KOPT-K1 (cell line): ENCODE measurements around the gene HDAC7.
A peak's percentile ranks its signal among the peaks of the same experiment; 100 is the strongest.

Experiments
- H3K27ac ChIP-seq: fragments of 200-600 bp; sonication (generic); 2 replicates; pipeline ENCODE4 v1.5.1; 2016; ENCODE audit warnings: antibody characterized with exemption, mild to moderate bottlenecking, low read depth, low read length; ENCODE audit not compliant: poor library complexity, severe bottlenecking
- H3K36me3 ChIP-seq: fragments of 200-600 bp; sonication (generic); 2 replicates; pipeline ENCODE4 v1.5.1; 2017; ENCODE audit warnings: antibody characterized with exemption, mild to moderate bottlenecking, low read length, moderate library complexity; ENCODE audit not compliant: insufficient read depth
- H3K9me3 ChIP-seq: fragments of 200-600 bp; sonication (generic); 2 replicates; pipeline ENCODE4 v1.5.1; 2017; ENCODE audit warnings: antibody characterized with exemption, low read length, mild to moderate bottlenecking; ENCODE audit not compliant: insufficient read depth, poor library complexity, severe bottlenecking

HDAC7 gene

DNA sequence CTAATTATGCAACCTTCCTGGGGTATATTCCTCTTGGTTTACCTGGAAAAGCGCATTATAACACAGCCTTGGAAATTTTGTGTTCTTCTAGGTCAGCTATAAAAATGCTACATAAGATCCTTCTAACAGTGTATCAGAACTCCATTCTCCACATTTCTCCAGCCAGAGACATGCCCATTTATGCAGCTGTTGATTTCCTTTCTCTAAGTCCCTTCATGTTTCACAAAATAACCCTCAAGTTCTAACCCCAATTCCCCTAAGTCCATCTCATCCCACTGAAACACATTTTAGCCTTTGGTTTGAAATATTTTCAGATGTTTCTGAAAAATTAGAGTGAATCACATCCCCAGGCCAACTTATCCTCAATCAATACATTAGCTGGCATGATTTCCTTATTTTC is 20.9 kb upstream of the HDAC7 start:
- H3K36me3 ChIP-seq: no peaks in the 10 kb centered on the region
- no peak overlapping the region for H3K27ac ChIP-seq
- no peaks in the 10 kb centered on the region for H3K9me3 ChIP-seq

DNA sequence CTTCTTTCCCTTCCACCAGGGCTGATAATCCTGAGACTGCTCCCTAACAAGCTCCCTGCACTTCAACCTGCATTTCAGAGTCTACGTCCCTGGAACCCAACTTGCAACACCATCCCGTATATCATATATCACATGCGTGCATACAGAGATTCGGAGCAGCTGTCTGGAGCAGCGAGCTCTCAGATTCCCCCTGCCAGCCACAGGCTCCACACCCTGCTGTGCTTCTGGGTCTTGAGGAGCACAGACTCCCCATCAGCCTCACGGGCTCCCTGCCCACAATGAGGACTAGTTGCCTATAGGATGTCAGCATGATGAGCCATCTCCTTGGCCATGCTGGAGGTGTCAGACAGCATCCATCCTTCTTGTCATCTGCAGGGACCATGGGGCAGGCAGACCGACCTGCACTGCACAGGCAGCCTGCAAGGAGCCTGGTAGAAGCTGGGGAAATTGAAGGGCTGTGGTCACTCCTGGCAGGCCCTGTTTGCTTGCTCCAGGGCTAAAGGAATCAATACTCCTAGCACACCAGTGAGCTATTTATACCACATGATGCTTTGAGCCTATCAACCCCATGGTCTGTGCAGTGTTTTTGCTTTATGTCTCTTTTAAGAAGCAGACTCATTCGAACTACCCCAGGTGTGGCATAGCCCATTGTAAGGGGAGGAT is 19.6 kb upstream of the HDAC7 start:
- Histone ChIP-seq H3K27ac (no peak overlapping the region), H3K36me3 (no peaks in the 10 kb centered on the region), H3K9me3 (no peaks in the 10 kb centered on the region)

GRCh38 chr12:47838286-47838931 is 18.7 kb upstream of the HDAC7 start:
- Histone ChIP-seq H3K36me3 (no peaks in the 10 kb centered on the region), H3K27ac (no peak overlapping the region), H3K9me3 (no peaks in the 10 kb centered on the region)

DNA sequence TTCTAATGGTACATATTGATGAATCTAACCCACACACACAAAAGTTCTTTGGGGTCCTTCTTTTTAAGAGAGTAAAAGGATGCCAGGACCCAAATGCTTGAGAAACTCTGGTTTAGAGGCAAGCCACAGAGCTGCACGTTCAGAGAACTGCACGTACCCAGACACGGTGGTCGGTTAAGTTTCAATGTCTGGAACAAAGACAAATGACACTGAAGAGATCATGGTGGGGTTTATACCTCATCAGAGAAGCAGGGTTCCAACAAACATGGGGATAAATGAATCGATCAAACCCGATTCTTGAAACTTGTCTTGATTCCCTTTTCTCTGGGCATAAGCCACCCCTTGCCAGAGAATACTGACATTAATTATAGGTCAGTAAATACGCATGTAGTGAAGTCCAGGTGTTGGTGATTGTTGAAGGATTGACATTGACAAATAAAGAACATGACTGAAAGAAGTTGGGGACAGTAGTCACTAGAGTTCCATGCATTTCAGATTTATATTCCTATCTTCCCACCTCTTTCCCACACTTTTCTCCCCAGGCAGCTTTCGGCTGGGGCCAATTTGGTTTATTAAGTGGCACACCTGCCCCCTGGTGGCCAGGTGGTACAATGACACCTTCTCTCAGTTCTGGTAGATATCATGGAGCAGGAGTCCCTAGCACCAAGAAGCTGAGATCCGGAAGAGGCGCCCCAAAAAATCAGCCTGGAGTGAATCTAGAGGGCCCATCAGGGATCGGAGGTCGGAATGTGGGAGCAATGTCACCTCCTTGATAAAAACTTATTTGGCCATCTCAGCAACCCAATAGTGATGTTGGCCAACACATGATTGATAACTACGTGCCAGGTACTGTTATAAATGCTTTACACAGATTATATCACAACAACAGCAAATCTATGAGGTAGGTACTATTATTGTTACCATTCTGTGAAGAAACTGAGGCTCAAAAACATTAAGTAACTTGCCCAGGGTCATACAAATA is 17.8 kb upstream of the HDAC7 start:
- Histone ChIP-seq H3K9me3 (no peaks in the 10 kb centered on the region), H3K27ac (peak overlapping the region; percentile 98), H3K36me3 (no peaks in the 10 kb centered on the region)

- no peaks in the 10 kb centered on the region for H3K9me3 ChIP-seq
- H3K36me3 ChIP-seq: no peaks in the 10 kb centered on the region
- H3K27ac ChIP-seq: peak overlapping the region; percentile 98
Observed at GRCh38 chr12:47835831-47836155, 16.1 kb upstream of the HDAC7 start.

- Histone ChIP-seq H3K27ac (peak overlapping the region; percentile 98), H3K9me3 (no peaks in the 10 kb centered on the region), H3K36me3 (no peaks in the 10 kb centered on the region)
Observed at GRCh38 chr12:47835006-47835830, 15.5 kb upstream of the HDAC7 start.

- Histone ChIP-seq H3K36me3 (no peaks in the 10 kb centered on the region), H3K27ac (peak overlapping the region; percentile 98)
Observed at GRCh38 chr12:47834199-47834903, 14.6 kb upstream of the HDAC7 start.

GRCh38 chr12:47833591-47834012 is 13.9 kb upstream of the HDAC7 start:
- Histone ChIP-seq H3K9me3 (no peaks in the 10 kb centered on the region), H3K27ac (peak overlapping the region; percentile 98), H3K36me3 (no peaks in the 10 kb centered on the region)

More at GRCh38 chr12:47834199-47834903, 14.6 kb upstream of the HDAC7 start:
- no peaks in the 10 kb centered on the region for H3K9me3 ChIP-seq

- Histone ChIP-seq H3K9me3 (no peaks in the 10 kb centered on the region), H3K27ac (peak overlapping the region; percentile 98), H3K36me3 (no peaks in the 10 kb centered on the region)
Observed at GRCh38 chr12:47832263-47832933, 12.7 kb upstream of the HDAC7 start.

DNA sequence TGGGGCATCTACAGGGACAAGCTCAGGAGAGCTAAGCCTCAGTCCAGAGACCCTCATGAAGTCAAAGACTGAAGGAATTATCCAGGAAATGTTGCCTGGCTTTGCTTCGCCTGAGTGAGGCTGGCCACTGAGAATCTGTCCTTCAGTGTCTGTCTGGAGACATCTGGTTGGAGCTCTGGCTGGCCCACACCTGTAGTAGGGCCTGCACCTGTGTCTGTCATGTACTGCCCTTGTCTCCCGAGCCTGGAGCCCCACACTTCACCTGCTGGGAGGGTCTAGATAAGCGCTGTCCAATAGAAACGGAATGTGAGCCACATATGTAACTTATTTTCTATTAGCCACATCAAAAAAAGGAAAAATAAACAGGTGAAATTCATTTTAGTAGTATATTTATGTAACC is 9.9 kb upstream of the HDAC7 start:
- Histone ChIP-seq H3K36me3 (no peaks in the 10 kb centered on the region), H3K27ac (peak overlapping the region; percentile 38), H3K9me3 (no peaks in the 10 kb centered on the region)

GRCh38 chr12:47828976-47829482 is 9.3 kb upstream of the HDAC7 start:
- H3K9me3 ChIP-seq: no peaks in the 10 kb centered on the region
- no peaks in the 10 kb centered on the region for H3K36me3 ChIP-seq
- H3K27ac ChIP-seq: peak overlapping the region; percentile 38

DNA sequence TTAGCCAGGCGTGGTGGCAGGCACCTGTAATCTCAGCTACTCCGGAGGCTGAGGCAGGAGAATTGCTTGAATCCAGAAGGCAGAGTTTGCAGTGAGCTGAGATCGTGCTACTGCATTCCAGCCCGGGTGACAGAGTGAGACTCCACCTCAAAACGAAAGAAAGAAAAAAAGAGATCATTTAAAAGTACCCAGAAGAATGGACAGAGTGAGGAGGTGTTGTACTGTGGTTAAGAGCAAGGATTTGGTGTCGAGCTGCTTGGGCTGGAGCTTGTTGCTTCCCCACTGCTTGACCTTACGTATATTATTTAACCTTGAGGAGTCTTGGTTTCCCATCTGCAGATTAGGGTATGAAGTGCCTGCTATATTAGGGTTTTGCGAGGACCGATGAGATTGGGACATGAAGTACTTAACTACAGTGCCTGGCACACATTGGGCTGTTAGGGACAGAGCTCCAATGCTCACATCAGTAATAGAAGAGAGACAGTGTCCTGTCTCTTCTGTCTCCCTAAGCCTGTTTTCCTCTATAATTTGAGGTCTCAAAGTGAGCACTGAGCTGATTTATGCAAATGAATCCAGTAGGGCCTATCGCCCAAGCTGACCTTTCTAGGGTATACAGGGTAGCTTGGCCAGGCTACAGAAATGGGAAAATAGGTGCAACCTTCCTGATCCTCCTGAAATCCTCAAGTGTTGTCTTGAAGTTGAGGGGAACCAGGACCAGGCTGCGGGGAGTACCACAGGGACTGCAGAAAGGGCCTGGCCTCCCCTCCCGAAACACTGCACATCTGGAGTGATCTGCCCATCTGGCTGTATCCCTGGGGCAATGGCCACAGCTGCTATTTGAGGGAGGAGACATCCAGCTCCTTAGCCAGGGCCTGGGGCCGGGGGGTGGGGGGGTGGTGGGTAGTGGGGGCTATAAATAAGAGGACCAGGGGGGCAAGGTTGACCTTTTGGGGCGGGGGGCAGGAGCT is 8.6 kb upstream of the HDAC7 start:
- Histone ChIP-seq H3K36me3 (no peaks in the 10 kb centered on the region), H3K27ac (peak overlapping the region; percentile 38), H3K9me3 (no peaks in the 10 kb centered on the region)
